Neural crest cell (in vitro differentiated cells): ENCODE results near the gene ARHGAP12. TPM values are rescaled to one million over a fixed set of nuclear protein-coding genes. Genes with fewer than 3 reads are reported as not detected.

Source experiments
- DNase-seq: peaks from one replicate; pipeline ENCODE4 v3.0.0; 2021; ENCODE audit warnings: low read depth, mixed read lengths, low spot score
- H3K27ac Mint-ChIP-seq: one replicate; pipeline ENCODE4 v1.8.0; 2021; ENCODE audit warnings: mild to moderate bottlenecking, mixed read lengths; ENCODE audit not compliant: unreplicated experiment
- H3K27me3 Mint-ChIP-seq: 2 replicates; pipeline ENCODE4 v1.8.0; 2021; ENCODE audit warnings: low read depth, mild to moderate bottlenecking, mixed read lengths
- H3K36me3 Mint-ChIP-seq: 2 replicates; pipeline ENCODE4 v1.8.0; 2021; ENCODE audit warnings: low read depth, mild to moderate bottlenecking, mixed read lengths
- H3K4me1 Mint-ChIP-seq: 2 replicates; pipeline ENCODE4 v1.8.0; 2021; ENCODE audit warnings: mixed read lengths
- H3K4me3 Mint-ChIP-seq: one replicate; pipeline ENCODE4 v1.8.0; 2021; ENCODE audit warnings: mild to moderate bottlenecking, mixed read lengths
- H3K9me3 Mint-ChIP-seq: 2 replicates; pipeline ENCODE4 v1.8.0; 2021; ENCODE audit warnings: mixed read lengths
- CTCF ChIP-seq: fragments of 200-600 bp; sonication (generic); conservative IDR thresholded peaks from 2 replicates; pipeline ENCODE4 v1.5.0; 2021; ENCODE audit warnings: antibody characterized with exemption, mild to moderate bottlenecking
- total RNA-seq: library from RNA; stranded (reverse); gene quantifications from 2 replicates; pipeline ENCODE4 v1.2.1, GENCODE V29; 2021

The ARHGAP12 gene
- total RNA-seq, 1 donor from 2014 or later: 33.0 TPM

DNA sequence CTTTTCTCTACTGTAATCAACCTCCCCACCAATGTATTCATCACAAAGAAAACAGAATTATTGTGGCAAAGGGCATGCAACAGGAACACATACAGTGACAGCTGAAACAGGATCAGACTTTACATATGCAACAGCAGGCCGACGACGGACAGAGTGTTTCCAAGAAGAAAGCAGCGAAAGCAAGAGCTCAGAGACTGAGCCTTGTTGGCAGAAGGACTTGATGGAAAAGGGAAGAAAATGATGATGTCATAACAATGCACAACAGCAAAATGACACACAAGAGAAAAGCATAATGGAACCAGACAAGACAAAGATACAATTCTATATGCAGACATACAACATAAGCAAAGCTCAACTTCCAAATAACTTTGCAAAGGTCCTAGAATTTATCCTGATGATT is 106.5 kb downstream of the ARHGAP12 start:
- Mint-ChIP-seq H3K27ac (no peak overlapping the region), H3K4me3 (no peak overlapping the region), H3K27me3 (no peaks in the 10 kb centered on the region), H3K36me3 (peaks cover 4% of the 10 kb centered on the region), H3K9me3 (no peaks in the 10 kb centered on the region), H3K4me1 (peaks cover 5% of the 10 kb centered on the region)
- DNase-seq: no peak
- TF ChIP-seq CTCF: no peak

DNA sequence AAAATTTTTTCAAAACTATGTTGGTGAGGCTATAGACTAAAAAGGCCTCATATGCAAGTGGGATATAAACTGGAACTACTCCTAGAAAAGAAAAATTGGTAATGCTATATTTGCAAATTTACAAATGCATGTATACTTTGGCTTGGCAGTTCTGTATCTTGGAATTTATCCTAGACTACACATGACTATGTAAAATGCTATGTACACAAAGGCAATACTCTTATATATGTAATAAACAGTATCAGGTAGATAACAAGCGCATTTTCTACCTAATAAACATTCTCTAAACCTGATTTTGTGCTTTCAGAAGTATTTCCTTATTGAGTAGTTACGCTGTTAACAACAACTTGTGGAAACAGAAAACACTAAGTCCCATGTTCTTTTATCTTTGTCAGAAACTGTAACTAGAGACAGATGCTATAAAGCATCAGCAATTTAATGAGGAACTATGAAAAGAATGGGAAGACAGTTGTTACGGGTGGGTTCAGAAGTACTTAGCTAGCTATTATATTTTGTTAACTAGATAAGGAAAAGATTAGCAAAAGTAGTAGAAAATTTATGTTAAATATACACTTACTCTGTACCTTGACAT is 107.8 kb downstream of the ARHGAP12 start:
- no peak overlapping the region for H3K27ac Mint-ChIP-seq
- H3K9me3 Mint-ChIP-seq: no peaks in the 10 kb centered on the region
- DNase-seq: no peak
- no peak overlapping the region for H3K4me3 Mint-ChIP-seq
- H3K36me3 Mint-ChIP-seq: peaks cover 4% of the 10 kb centered on the region
- peaks cover 5% of the 10 kb centered on the region for H3K4me1 Mint-ChIP-seq
- TF ChIP-seq CTCF: no peak
- no peaks in the 10 kb centered on the region for H3K27me3 Mint-ChIP-seq

- H3K9me3 Mint-ChIP-seq: no peaks in the 10 kb centered on the region
- DNase-seq: no peak
- H3K4me3 Mint-ChIP-seq: no peak overlapping the region
- H3K36me3 Mint-ChIP-seq: peaks cover 4% of the 10 kb centered on the region
- peaks cover 5% of the 10 kb centered on the region for H3K4me1 Mint-ChIP-seq
- no peak overlapping the region for H3K27ac Mint-ChIP-seq
- H3K27me3 Mint-ChIP-seq: no peaks in the 10 kb centered on the region
- TF ChIP-seq CTCF: no peak
Measured at GRCh38 chr10:31820096-31820495, 108.5 kb downstream of the ARHGAP12 start.

DNA sequence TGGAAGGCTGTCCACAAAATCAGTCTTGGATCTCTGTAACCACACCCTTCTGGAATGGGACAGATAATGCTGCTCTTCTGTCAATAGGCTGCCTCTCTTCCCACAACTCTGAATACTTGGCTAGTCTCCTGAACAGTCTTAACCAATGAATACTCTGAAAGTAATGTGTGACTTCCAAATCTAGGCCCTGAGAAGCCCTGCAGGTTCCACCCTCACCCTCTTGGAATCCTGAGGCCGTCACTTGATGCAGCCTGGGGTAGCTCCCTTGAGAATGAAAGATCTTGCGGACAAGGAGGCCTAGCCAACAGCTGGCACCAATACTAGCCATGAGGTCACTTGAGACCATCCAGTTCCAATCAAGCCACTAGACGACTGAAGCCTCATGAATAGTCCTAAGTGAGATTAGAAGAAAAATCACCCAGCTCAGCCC is 109.2 kb downstream of the ARHGAP12 start:
- Mint-ChIP-seq H3K4me1 (peaks cover 5% of the 10 kb centered on the region), H3K9me3 (no peaks in the 10 kb centered on the region), H3K36me3 (peaks cover 5% of the 10 kb centered on the region), H3K27me3 (no peaks in the 10 kb centered on the region), H3K27ac (peak overlapping the region; percentile 64), H3K4me3 (no peak overlapping the region)
- DNase-seq: no peak
- TF ChIP-seq CTCF: no peak

DNA sequence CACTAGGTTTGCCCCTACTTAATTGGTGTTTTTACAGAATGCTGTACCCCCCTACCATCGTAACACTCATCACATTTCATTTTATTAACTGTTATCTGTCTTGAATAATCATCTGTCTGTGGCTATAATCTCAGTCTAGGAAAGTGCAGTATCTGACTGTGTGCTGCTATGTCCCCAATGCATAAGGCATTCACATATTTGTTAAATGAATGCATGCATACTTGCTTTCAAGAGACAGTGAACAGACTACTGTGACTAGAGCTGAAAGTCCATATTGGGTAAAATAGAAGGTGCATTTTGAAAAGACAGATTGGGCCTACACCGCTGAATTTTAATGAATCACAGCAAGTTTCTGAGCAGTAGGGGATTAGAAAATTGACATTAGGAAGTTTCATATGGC is 112.3 kb downstream of the ARHGAP12 start:
- TF ChIP-seq CTCF: no peak
- H3K4me1 Mint-ChIP-seq: peaks cover 5% of the 10 kb centered on the region
- H3K4me3 Mint-ChIP-seq: no peak overlapping the region
- no peaks in the 10 kb centered on the region for H3K27me3 Mint-ChIP-seq
- no peak overlapping the region for H3K27ac Mint-ChIP-seq
- no peak for DNase-seq
- peaks cover 5% of the 10 kb centered on the region for H3K36me3 Mint-ChIP-seq
- no peaks in the 10 kb centered on the region for H3K9me3 Mint-ChIP-seq
